ENCODE data around the gene NTRK2.

DNA sequence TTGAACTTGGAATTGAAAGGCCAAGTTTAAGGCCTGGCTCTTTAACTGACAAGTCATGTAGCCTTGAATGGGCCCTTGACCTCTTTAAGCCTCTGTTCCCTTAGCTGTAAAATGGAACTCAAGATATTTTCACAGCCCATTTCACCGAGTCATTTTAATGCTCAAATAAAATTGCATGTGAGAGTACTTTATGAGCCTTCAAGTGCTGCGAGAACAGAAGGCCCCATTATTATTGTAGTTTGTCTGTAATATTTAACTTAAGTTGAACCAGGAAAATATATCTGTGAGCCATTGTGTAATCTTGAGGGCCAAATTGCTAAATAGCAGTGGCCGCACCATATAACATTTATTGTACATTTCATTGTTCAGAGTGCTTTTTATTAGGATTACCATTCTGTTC is 249.9 kb downstream of the NTRK2 start:
- TF ChIP-seq POLR2A (IDR thresholded peaks at IDR 0.05; ENCODE audit: low read depth, low read length) = no peak
- no peak for TF ChIP-seq POLR2AphosphoS5 (IDR thresholded peaks at IDR 0.05; ENCODE audit: low read depth, low read length)

Measured in GM12892 (cell line).